ENCODE measurements around the gene MTURN.

DNA sequence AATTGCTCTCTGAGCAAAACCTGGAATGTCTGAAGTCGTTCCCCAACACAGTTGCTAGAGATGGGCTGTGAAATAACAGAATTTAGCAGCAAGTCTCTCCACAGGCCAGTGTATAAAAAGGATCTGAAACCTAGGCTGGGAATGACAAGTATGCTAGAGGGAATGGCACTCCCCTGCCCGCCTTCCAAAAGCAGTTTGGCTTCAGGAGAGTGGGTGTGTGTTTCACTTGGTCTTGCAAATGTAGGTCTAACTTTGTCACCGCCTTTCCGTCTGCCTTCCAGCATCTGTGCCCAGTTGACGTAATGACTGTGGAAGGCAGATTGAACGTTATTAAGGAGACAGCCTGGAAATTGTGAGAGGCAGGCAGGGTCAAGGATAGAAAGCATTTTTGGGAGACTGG, 18.0 kb upstream of the MTURN start:
- TF ChIP-seq, protein P1, sequence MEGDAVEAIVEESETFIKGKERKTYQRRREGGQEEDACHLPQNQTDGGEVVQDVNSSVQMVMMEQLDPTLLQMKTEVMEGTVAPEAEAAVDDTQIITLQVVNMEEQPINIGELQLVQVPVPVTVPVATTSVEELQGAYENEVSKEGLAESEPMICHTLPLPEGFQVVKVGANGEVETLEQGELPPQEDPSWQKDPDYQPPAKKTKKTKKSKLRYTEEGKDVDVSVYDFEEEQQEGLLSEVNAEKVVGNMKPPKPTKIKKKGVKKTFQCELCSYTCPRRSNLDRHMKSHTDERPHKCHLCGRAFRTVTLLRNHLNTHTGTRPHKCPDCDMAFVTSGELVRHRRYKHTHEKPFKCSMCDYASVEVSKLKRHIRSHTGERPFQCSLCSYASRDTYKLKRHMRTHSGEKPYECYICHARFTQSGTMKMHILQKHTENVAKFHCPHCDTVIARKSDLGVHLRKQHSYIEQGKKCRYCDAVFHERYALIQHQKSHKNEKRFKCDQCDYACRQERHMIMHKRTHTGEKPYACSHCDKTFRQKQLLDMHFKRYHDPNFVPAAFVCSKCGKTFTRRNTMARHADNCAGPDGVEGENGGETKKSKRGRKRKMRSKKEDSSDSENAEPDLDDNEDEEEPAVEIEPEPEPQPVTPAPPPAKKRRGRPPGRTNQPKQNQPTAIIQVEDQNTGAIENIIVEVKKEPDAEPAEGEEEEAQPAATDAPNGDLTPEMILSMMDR (IDR thresholded peaks at IDR 0.05), result no peak
- TF ChIP-seq POLR2AphosphoS5 (IDR thresholded peaks at IDR 0.05), result no peak
- no peak for TF ChIP-seq POLR2A (IDR thresholded peaks at IDR 0.05)
